GM21381 (cell line): ENCODE data around the gene SFTA2.

Source experiments
- ATAC-seq: cut with Tn5 transposase; IDR thresholded peaks from one replicate; pipeline ENCODE4 v1.9.1; 2021; ENCODE audit warnings: mild to moderate bottlenecking, moderate library complexity; ENCODE audit not compliant: unreplicated experiment

Gene SFTA2

GRCh38 chr6:30891816-30892538 lies 40.0 kb downstream of the SFTA2 start:
- ATAC-seq = no peak

- no peak for ATAC-seq
These were observed 40.6 kb downstream of the SFTA2 start for GRCh38 chr6:30891450-30891723.

DNA sequence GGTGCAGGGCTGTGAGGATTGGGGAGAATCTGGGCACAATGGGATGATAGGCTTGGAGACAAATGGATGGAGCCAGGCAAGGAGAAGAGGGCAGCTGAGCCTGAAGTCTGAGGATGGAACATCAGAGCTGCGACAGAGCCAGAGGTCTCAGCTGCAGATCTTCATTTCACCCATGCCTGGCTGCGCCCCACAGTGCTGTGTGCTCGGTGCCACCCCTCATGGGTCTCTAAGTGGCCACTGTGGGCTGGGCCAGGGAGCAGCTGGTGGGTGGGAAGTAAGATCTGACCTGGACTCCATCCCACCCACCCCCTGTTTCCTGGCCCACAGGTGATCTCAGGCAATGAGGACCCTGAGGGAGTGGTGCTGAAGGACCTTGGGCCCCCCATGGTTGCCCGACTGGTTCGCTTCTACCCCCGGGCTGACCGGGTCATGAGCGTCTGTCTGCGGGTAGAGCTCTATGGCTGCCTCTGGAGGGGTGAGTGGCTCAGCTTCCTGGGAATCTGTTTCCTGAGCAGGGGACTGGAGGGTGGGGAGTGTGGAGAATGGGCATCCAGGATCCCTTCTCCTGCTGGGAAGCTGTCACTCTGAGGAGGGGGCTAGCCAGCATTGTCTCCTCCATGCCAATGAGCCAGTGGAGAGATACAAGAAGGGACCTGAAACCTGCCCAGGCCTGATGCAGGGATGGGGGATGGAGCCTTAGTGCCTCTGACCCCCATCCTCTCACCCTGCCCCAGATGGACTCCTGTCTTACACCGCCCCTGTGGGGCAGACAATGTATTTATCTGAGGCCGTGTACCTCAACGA lies 41.1 kb downstream of the SFTA2 start:
- ATAC-seq = no peak

DNA sequence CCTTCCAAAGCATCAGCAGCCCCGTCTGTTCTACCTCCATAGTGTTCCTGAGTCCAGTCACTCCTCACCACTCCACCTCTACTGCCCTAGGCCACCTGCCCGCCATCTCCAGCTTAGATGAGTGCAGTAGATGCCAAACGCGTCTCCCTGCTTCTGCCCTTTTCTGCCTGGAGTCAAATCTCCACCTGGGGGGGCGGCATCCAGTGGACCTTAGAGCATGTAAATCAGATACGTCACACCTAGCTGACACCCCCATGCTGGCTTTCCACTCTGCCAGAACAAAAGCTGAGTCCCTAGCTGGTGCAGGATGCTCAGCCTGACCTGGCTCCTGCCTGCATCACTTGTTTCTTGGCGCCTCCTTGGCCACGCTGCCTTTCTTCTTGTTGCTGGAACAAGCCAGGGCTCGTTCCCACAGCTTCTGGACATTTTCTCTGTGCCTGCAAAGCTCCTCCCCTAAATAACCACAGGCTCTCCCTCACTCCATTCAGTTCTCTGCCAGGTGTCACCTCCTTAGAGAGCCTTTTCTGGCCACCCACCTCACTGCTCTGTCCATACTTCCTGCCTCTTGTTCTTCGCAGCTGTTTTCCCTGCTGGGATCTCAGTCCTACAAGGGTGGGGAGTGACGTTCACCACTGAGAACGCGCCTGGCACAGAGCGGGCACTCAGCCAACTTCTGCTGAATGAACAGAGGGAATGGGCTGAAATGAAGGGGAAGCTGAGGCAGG lies 41.9 kb downstream of the SFTA2 start:
- ATAC-seq = no peak

DNA sequence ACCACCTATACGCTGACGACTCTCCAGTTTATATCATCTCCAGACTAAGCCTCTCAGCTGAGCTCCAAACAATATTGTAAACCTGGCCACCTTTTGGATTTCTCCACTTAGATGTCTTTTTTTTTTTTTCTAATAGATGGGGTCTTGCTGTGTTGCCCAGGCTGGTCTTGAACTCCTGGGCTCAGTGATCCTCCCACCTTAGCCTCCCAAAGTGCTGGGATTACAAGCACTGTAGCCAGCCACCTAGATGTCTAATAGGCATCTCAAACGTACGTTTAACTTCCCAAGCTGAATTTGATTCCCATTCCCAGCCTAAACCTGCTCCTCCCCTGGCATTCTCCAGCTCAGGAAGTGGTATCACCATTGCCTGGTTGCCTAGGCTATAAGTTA lies 42.5 kb downstream of the SFTA2 start:
- ATAC-seq = no peak

DNA sequence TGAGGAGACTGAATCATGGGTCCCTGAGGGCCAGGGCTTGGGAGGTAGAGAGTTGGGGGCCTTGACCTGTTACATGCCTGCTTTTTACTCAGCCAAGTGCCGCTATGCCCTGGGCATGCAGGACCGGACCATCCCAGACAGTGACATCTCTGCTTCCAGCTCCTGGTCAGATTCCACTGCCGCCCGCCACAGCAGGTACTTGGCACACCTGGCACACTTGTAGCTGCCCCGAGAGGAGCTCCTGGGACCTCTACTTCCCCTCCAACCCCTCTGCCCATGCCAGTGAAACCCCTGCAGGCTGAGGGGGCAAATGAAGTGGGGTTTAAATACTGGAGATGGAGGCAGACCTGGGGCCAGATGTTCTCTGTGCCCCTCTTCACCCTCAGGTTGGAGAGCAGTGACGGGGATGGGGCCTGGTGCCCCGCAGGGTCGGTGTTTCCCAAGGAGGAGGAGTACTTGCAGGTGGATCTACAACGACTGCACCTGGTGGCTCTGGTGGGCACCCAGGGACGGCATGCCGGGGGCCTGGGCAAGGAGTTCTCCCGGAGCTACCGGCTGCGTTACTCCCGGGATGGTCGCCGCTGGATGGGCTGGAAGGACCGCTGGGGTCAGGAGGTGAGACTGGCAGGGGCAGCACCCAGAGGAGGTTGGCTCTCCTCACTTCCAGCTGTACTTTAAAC lies 43.0 kb downstream of the SFTA2 start:
- ATAC-seq = no peak

- no peak for ATAC-seq
These were observed 43.8 kb downstream of the SFTA2 start for GRCh38 chr6:30887901-30888815.

DNA sequence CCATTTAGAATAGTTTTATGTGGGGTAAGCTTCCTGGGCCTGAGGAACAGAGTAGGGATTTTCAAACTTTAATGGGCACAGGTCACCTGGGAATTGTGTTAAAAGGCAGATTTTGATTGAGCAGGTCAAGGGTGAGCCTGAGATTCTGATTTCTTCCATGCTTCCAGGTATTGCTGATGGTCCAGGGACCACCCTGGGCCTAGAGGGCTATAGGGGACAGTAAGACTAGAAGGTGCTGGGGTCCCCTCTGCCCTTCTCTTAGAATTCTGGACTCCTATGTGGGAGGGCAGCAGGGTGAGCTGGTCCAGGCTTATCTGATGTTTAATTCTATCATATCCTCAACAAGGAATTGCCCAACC lies 45.1 kb downstream of the SFTA2 start:
- no peak for ATAC-seq

GRCh38 chr6:30885999-30886896 lies 45.7 kb downstream of the SFTA2 start:
- ATAC-seq = no peak

DNA sequence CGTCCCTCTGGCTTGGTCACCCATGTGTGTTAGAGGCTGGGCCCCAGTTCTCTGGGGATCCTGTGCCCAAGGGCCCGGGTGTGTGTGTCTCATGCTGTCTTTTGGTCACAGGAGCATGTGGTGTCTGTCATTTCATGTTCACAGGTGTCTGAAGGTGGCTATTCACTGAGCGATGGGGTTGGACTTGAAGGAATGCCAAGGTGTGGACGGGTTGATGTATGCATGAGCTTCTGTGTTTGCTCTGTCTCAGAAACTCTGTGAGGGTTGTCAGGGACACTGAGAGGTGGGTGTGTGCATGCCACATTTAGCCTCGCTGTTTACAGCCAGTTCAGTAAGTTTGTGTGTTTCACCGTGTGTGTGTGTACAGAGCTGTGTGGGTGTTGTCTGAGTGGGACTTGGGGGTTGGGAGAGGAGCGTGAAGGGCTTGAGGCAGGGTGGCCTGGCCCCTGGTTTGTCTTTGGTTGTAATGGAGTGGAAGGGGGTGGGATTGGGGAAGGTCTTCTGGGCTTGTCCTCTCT lies 46.4 kb downstream of the SFTA2 start:
- no peak for ATAC-seq

GRCh38 chr6:30884521-30885480 lies 47.2 kb downstream of the SFTA2 start:
- no peak for ATAC-seq

DNA sequence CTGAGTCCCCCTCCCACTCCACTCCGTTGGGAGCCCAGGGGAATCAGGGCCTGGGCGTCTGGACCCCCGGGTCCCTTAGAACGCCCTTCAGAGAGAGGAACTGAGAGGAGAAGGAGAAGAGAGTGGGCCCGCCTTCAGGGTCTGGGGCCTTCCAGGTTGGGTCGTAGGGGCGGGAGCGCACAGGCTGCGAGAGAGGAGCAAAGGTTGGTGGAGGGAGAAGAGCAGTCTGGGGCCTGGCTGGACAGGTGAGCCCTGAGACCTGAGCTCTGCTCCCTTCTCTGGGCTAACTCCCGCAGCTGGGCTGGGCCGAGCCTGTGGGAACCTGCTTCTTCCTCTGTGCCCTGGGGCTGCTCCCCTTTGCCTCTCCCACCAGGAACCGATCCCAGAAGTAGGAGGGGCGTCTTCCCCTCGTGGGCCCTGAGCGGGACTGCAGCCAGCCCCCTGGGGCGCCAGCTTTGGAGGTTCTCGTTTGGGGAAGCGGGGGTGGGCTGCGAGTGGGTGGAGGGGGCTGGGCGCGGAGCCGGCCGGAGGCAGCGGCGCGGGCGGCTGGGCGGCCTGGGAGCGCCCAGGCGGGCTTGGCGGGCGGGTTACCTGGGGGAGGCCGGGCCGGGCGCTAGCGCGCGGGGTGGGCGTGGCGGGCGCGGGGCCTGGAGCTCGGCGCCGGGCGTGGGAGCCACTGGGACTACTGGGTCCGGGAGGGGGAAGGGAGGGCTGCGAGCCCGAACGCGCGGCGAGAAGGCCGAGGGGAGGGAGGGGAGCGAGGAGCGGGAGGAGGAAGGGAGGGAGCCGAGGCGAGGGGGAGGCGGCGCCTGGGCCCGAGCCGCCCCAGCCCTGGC lies 48.1 kb downstream of the SFTA2 start, which contains the start of gene DDR1:
TSS of gene DDR1 (plus strand) at position 835 of the 836 bp plus-strand sequence. CDS start 4,211 bp downstream, outside the sequence.
- no peak for ATAC-seq

DNA sequence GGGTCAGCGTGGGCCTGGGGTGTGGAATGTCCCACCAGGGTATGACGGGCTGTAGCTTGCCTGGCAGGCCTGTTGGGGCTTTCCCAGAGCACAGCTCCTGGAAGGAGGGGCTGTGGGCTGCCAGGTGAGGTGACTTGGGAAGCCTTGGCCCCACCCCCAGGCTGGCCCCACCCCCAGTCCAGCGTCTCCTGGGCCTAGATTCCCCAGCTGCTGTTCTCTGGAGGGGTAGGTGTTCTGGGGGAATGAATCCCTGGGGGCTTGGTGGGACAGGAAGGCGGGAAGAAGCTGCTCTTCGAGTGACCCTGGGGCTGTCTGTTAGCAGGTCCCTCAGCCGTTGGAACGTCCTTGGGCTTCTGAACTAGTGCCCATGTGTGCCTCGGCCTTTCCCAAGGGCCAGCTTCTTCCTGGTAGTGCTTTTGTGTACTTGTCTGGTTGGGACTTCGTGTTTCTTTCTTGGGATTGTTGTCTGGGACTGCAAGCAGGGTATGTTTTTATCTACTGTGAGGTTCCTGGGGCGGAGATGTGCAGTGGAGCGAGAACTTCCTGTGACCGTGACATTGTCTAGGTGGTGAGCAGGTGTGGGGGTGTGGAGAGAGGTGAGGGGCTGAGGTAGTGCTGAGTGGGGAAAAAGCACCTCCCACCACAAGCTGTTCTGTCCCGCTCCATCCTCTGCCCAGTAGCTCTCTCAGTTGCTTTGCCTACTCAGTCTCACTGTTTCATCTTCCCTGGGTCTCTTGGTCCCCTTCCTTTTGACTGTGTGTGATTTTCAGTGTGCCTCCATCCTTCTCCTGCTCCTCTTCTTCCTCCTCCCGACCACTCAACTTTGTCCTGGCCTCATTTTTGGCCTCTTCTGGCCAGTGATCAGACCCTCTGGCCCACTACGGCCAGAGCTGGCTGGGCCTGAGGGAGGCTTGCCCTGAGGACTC lies 48.9 kb downstream of the SFTA2 start:
- ATAC-seq = no peak

- ATAC-seq = no peak
These were observed 49.7 kb downstream of the SFTA2 start for GRCh38 chr6:30882204-30882758.

DNA sequence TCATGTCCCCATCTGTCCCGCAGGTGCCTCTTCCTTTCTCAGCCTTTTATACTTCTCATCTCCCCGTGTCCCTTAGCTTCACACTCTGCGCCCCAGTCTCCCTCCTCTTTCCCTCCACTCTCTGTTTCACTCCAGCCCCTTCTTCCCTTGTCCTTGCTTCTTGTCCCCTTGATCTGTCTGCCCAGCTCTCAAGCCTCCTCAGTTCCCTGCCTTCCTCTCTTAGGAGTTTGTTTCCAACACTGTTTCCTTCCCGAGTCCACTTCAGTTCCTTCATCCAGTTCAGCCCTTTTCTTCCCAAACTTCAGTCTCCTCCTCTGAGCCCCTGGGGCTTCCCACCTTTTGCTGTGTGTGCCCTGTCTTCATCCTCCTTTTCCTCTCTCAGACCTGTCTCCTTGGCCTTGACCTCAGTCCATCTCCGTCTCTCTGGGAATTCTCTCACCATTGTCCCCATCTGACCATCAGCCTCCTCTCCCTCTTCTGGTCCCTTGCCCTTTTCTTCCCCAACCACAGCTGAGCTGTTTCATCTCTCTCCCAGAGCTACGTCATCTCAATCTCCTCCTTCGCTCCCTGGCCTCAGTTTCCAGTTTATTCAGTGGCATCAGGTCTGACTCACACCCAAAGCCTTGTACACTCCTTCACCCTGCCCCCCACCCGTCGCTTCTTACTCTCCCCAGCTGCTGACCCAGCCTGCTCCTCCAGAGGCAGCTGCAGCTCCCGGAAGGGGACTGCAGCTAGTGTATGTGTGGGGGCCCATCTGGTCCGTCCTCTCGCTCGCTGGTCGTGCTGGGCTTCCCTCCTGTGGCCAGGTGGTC lies 50.4 kb downstream of the SFTA2 start:
- no peak for ATAC-seq
